ENCODE results near the gene ERVW-1. TPM values are rescaled to one million over a fixed set of nuclear protein-coding genes. Genes with fewer than 3 reads are reported as not detected.

The ERVW-1 gene
- total RNA-seq, 1 donor from 2014 or later = not detected

- no peak for TF ChIP-seq CTCF (IDR thresholded peaks at IDR 0.05; ENCODE audit: unreplicated experiment)
- Mint-ChIP-seq H3K36me3 (ENCODE audit: low read depth, unreplicated experiment) (peaks cover 9% of the 10 kb centered on the region), H3K27ac (ENCODE audit: unreplicated experiment) (no peak overlapping the region), H3K9me3 (ENCODE audit: unreplicated experiment) (no peaks in the 10 kb centered on the region), H3K4me3 (ENCODE audit: unreplicated experiment) (no peak overlapping the region), H3K27me3 (ENCODE audit: unreplicated experiment) (no peaks in the 10 kb centered on the region), H3K4me1 (ENCODE audit: unreplicated experiment) (no peaks in the 10 kb centered on the region)
- no peak for DNase-seq (ENCODE audit: low spot score)
These were observed 31.2 kb upstream of the ERVW-1 start for GRCh38 chr7:92508946-92509345.

- Mint-ChIP-seq H3K4me1 (ENCODE audit: unreplicated experiment) (no peaks in the 10 kb centered on the region), H3K4me3 (ENCODE audit: unreplicated experiment) (no peak overlapping the region), H3K36me3 (ENCODE audit: low read depth, unreplicated experiment) (no peaks in the 10 kb centered on the region)
These were observed 28.6 kb upstream of the ERVW-1 start for GRCh38 chr7:92506363-92506762.

GRCh38 chr7:92504563-92504962, 26.8 kb upstream of the ERVW-1 start:
- Mint-ChIP-seq H3K4me1 (ENCODE audit: unreplicated experiment) (no peaks in the 10 kb centered on the region), H3K4me3 (ENCODE audit: unreplicated experiment) (no peak overlapping the region), H3K27me3 (ENCODE audit: unreplicated experiment) (no peaks in the 10 kb centered on the region), H3K9me3 (ENCODE audit: unreplicated experiment) (no peaks in the 10 kb centered on the region), H3K27ac (ENCODE audit: unreplicated experiment) (no peak overlapping the region), H3K36me3 (ENCODE audit: low read depth, unreplicated experiment) (peaks cover 8% of the 10 kb centered on the region)
- TF ChIP-seq CTCF (IDR thresholded peaks at IDR 0.05; ENCODE audit: unreplicated experiment) = no peak
- no peak for DNase-seq (ENCODE audit: low spot score)

More at GRCh38 chr7:92506363-92506762, 28.6 kb upstream of the ERVW-1 start:
- Mint-ChIP-seq H3K27ac (ENCODE audit: unreplicated experiment) (no peak overlapping the region), H3K27me3 (ENCODE audit: unreplicated experiment) (no peaks in the 10 kb centered on the region), H3K9me3 (ENCODE audit: unreplicated experiment) (no peaks in the 10 kb centered on the region)
- no peak for TF ChIP-seq CTCF (IDR thresholded peaks at IDR 0.05; ENCODE audit: unreplicated experiment)
- DNase-seq (ENCODE audit: low spot score) = no peak

GRCh38 chr7:92503767-92504166, 26.0 kb upstream of the ERVW-1 start:
- Mint-ChIP-seq H3K36me3 (ENCODE audit: low read depth, unreplicated experiment) (peaks cover 8% of the 10 kb centered on the region), H3K4me3 (ENCODE audit: unreplicated experiment) (no peak overlapping the region), H3K27ac (ENCODE audit: unreplicated experiment) (no peak overlapping the region), H3K4me1 (ENCODE audit: unreplicated experiment) (no peaks in the 10 kb centered on the region), H3K27me3 (ENCODE audit: unreplicated experiment) (no peaks in the 10 kb centered on the region), H3K9me3 (ENCODE audit: unreplicated experiment) (no peaks in the 10 kb centered on the region)
- TF ChIP-seq CTCF (IDR thresholded peaks at IDR 0.05; ENCODE audit: unreplicated experiment) = no peak
- no peak for DNase-seq (ENCODE audit: low spot score)

GRCh38 chr7:92498557-92498956, 20.8 kb upstream of the ERVW-1 start:
- Mint-ChIP-seq H3K9me3 (ENCODE audit: unreplicated experiment) (no peaks in the 10 kb centered on the region), H3K4me3 (ENCODE audit: unreplicated experiment) (no peak overlapping the region), H3K36me3 (ENCODE audit: low read depth, unreplicated experiment) (peaks cover 8% of the 10 kb centered on the region), H3K27me3 (ENCODE audit: unreplicated experiment) (no peaks in the 10 kb centered on the region), H3K27ac (ENCODE audit: unreplicated experiment) (no peak overlapping the region), H3K4me1 (ENCODE audit: unreplicated experiment) (no peaks in the 10 kb centered on the region)
- no peak for DNase-seq (ENCODE audit: low spot score)
- no peak for TF ChIP-seq CTCF (IDR thresholded peaks at IDR 0.05; ENCODE audit: unreplicated experiment)

Measured in endothelial cell (in vitro differentiated cells).